ENCODE results near the gene MRTFB.
"Not testable (repeated sequence)": the region's sequence is repeated elsewhere in the genome, so short reads cannot be mapped to it uniquely, and the experiment has no call there.

Gene MRTFB

DNA sequence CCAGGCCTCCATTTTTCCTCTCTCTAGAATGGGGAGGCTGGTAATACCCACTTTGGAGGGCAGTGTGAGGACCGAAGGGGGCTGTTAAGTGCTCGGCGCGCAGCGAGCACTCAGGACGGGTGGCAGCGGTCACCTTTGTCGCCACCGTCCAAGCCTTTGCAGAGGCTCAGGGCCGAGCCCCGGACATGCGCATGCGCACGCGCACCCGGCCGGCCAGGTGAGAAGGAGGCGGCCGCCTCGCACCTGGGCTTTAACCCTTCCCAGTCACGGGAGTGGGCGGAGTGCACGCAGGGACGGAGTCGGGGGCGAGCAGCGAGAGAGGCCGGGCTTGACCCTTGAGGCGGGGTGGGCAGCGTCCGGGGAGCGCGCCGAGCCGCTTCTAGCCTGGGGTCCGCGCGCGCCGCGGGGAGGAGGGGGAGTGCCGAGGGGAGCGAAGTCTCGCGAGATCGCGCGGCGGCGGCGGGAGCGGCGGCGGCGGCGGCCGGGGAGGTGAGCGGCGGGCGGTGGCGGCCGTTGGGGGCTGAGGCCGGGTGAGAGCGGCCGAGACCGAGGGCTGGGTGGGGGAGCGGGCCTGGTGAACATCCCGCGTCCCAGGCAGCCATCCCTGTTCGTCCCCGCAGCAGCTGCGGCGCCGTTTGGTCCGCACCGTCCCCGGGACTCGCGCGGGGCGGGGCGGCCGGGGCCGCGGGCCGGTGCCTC, at the start of gene MRTFB:
TSS of gene MRTFB (plus strand) at position 443 of the 699 bp plus-strand sequence. CDS start 69,288 bp downstream, outside the sequence.
- no peak for DNase-seq (ENCODE audit: low read depth)
- H3K4me3 ChIP-seq (ENCODE audit: control insufficient read depth, low read depth, low read length), result peak within 1 kb of the TSS; percentile 99
- TF ChIP-seq, protein P1, sequence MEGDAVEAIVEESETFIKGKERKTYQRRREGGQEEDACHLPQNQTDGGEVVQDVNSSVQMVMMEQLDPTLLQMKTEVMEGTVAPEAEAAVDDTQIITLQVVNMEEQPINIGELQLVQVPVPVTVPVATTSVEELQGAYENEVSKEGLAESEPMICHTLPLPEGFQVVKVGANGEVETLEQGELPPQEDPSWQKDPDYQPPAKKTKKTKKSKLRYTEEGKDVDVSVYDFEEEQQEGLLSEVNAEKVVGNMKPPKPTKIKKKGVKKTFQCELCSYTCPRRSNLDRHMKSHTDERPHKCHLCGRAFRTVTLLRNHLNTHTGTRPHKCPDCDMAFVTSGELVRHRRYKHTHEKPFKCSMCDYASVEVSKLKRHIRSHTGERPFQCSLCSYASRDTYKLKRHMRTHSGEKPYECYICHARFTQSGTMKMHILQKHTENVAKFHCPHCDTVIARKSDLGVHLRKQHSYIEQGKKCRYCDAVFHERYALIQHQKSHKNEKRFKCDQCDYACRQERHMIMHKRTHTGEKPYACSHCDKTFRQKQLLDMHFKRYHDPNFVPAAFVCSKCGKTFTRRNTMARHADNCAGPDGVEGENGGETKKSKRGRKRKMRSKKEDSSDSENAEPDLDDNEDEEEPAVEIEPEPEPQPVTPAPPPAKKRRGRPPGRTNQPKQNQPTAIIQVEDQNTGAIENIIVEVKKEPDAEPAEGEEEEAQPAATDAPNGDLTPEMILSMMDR (IDR thresholded peaks at IDR 0.05; ENCODE audit: control insufficient read depth, insufficient read depth, low read depth, low read length, missing control alignments), result no peak

GRCh38 chr16:14023526-14023925, 47.6 kb upstream of the MRTFB start:
- not testable (repeated sequence) for H3K4me3 ChIP-seq (ENCODE audit: control insufficient read depth, low read depth, low read length); DNase-seq (ENCODE audit: low read depth)

DNA sequence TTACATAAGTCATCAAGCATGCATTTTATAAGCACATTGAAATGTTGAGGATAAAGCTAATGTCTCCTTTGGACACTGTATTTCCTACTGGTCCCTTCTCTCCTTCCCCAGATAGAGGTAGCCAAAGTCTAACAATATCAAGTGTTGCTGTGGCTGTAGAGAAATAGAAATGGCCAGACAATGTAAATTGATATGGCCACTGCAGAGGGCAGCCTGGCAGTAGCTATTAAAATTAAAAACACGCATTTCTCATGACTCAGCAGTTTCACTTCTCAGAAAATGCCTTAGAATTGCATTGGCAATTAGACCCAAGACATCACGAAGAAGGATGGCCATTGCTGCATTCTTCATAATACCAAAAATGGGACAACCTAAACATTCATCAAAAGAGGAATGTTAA, 46.8 kb upstream of the MRTFB start:
- TF ChIP-seq, protein P1 (IDR thresholded peaks at IDR 0.05; ENCODE audit: control insufficient read depth, insufficient read depth, low read depth, low read length, missing control alignments), result no peak
- no peak for DNase-seq (ENCODE audit: low read depth)
- H3K4me3 ChIP-seq (ENCODE audit: control insufficient read depth, low read depth, low read length), result no peak overlapping the region

DNA sequence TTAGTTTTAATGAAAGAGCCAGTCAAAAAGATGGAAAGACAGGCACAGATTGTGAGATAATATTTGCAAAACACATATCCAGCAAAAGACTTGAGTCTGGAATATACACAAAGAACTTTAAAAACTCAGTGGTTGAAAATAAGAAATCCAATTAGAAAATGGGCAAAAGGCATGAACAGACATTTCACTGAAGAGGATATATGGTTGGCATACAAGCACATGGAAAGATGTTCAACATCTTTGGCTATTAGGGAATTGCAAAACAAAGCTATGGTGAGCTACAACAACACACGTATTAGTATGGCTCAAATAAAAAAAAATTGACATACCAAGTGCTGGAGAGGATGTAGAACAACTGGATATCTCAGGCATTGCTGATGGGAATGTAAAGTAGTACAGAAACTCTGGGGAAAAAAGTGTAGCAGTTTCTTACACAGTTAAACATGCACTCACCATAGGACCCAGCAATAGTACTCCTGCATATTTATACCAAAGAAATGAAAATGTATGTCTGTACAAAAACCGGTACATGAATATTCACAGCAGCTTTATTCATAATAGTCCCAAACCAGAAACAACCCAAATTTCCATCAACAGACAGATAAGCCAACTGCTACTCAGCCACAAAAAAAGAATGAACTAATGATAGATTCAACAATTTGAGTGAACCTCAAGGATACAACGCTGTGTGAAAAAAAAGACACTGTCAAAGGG, 44.4 kb upstream of the MRTFB start:
- no peak overlapping the region for H3K4me3 ChIP-seq (ENCODE audit: control insufficient read depth, low read depth, low read length)
- TF ChIP-seq, protein P1 (IDR thresholded peaks at IDR 0.05; ENCODE audit: control insufficient read depth, insufficient read depth, low read depth, low read length, missing control alignments), result no peak
- DNase-seq (ENCODE audit: low read depth), result no peak

DNA sequence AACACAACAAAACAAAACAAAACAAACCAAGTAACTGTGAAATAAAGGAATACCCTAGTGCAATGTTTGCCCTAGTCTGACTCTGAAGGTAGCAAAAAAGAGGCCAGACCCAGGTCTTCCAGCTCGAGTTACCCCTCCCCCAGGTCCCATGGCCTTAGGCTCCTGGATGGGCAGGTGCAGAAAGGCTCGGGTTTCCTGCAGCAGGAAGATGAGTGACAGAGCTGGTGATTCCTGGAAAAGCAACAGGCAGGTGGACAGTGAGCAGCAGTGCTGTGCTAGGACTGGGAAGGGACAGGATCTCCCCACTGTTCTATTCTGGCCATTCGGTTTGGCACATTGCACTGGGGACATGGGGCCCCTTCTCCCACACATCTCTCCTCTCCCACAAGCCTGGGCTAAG, 42.9 kb upstream of the MRTFB start:
- no peak overlapping the region for H3K4me3 ChIP-seq (ENCODE audit: control insufficient read depth, low read depth, low read length)
- DNase-seq (ENCODE audit: low read depth), result no peak
- TF ChIP-seq, protein P1 (IDR thresholded peaks at IDR 0.05; ENCODE audit: control insufficient read depth, insufficient read depth, low read depth, low read length, missing control alignments), result no peak

GRCh38 chr16:14029658-14030057, 41.5 kb upstream of the MRTFB start:
- no peak for DNase-seq (ENCODE audit: low read depth)
- no peak overlapping the region for H3K4me3 ChIP-seq (ENCODE audit: control insufficient read depth, low read depth, low read length)
- TF ChIP-seq, protein P1 (IDR thresholded peaks at IDR 0.05; ENCODE audit: control insufficient read depth, insufficient read depth, low read depth, low read length, missing control alignments), result no peak

DNA sequence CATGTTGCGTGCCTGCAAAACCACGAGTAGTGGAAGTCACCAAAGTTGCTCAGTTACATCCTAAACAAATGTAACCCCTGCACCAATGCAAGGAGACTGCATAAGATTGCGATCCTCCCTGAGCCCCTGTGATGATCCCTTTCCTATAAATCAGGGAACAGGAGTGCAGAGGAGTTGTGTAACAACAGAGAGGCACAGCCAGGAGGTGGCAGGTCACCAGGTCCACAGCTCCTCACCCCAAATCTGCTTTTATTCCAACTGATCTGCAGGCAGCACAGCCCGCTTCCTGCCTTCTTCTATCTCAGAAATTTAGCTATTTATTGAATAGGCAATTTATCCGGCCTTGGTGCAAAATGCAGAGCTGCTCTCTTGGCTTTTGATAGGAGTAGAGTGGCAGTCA, 36.0 kb upstream of the MRTFB start:
- H3K4me3 ChIP-seq (ENCODE audit: control insufficient read depth, low read depth, low read length), result no peak overlapping the region
- DNase-seq (ENCODE audit: low read depth), result no peak
- TF ChIP-seq, protein P1 (IDR thresholded peaks at IDR 0.05; ENCODE audit: control insufficient read depth, insufficient read depth, low read depth, low read length, missing control alignments), result no peak
